SK-N-SH treated with all-trans-retinoic acid at 6 μM for 48 hours (cell line): ENCODE data around the gene ERC1.

Experiments used
- ATAC-seq: fragments of 200-7000 bp; cut with Tn5 transposase; 3 replicates; pipeline ENCODE4 v1.9.1; 2020; ENCODE audit warnings: mild to moderate bottlenecking, moderate library complexity
- ARNTL ChIP-seq: fragments of 450-650 bp; formaldehyde crosslinking; IDR thresholded peaks from 2 replicates; pipeline ENCODE4 v1.5.0; 2020; ENCODE audit warnings: low read depth, mild to moderate bottlenecking, moderate library complexity, borderline replicate concordance
- CSDC2 ChIP-seq: fragments of 250-450 bp; sonication (Bioruptor Pico); IDR thresholded peaks from 2 replicates; pipeline ENCODE4 v1.5.0; 2020; ENCODE audit warnings: mild to moderate bottlenecking, moderate library complexity
- ESRRG ChIP-seq: fragments of 250-450 bp; sonication (Bioruptor Pico); IDR thresholded peaks from 2 replicates; pipeline ENCODE4 v1.6.1; 2021; ENCODE audit warnings: mild to moderate bottlenecking
- GLIS3 ChIP-seq: fragments of 250-450 bp; sonication (Bioruptor Pico); IDR thresholded peaks from 2 replicates; pipeline ENCODE4 v1.5.0; 2020; ENCODE audit warnings: mild to moderate bottlenecking, moderate library complexity
- ISL1 ChIP-seq: fragments of 250-450 bp; sonication (Bioruptor Pico); IDR thresholded peaks from 2 replicates; pipeline ENCODE4 v2.1.2; 2022; ENCODE audit warnings: mild to moderate bottlenecking, moderate library complexity
- PPARA ChIP-seq: fragments of 250-450 bp; sonication (Bioruptor Pico); IDR thresholded peaks from 2 replicates; pipeline ENCODE4 v1.5.0; 2020; ENCODE audit warnings: mild to moderate bottlenecking, borderline replicate concordance
- RARB ChIP-seq: fragments of 250-450 bp; sonication (Bioruptor Pico); IDR thresholded peaks from 2 replicates; pipeline ENCODE4 v1.8.0; 2021; ENCODE audit warnings: mild to moderate bottlenecking, moderate library complexity
- SNAI2 ChIP-seq: fragments of 250-450 bp; sonication (Bioruptor Pico); IDR thresholded peaks from 2 replicates; pipeline ENCODE4 v1.5.0; 2020; ENCODE audit warnings: mild to moderate bottlenecking, moderate library complexity
- TCF4 ChIP-seq: fragments of 250-450 bp; sonication (Bioruptor Pico); IDR thresholded peaks from 2 replicates; pipeline ENCODE4 v1.8.0; 2021; ENCODE audit warnings: mild to moderate bottlenecking, moderate library complexity, borderline replicate concordance
- TOX ChIP-seq: fragments of 250-450 bp; sonication (Bioruptor Pico); IDR thresholded peaks from 2 replicates; pipeline ENCODE4 v1.8.0; 2021; ENCODE audit warnings: mild to moderate bottlenecking, moderate library complexity, borderline replicate concordance
- ZFP3 ChIP-seq: fragments of 250-450 bp; sonication (Bioruptor Pico); IDR thresholded peaks from 2 replicates; pipeline ENCODE4 v1.5.0; 2020; ENCODE audit warnings: mild to moderate bottlenecking, moderate library complexity
- ZFP30 ChIP-seq: fragments of 450-650 bp; formaldehyde crosslinking; IDR thresholded peaks from 2 replicates; pipeline ENCODE4 v1.5.0; 2022; ENCODE audit warnings: mild to moderate bottlenecking, moderate library complexity
- ZNF70 ChIP-seq: fragments of 450-650 bp; formaldehyde crosslinking; IDR thresholded peaks from 2 replicates; pipeline ENCODE4 v1.5.0; 2020; ENCODE audit warnings: mild to moderate bottlenecking, moderate library complexity
- ZNF8 ChIP-seq: fragments of 450-650 bp; formaldehyde crosslinking; IDR thresholded peaks from 2 replicates; pipeline ENCODE4 v1.5.0; 2020; ENCODE audit warnings: mild to moderate bottlenecking, moderate library complexity
- TF ChIP-seq, protein P1 (sequence below): fragments of 250-450 bp; sonication (Bioruptor Pico); IDR thresholded peaks from 2 replicates; pipeline ENCODE4 v1.5.0; 2020; ENCODE audit warnings: mild to moderate bottlenecking, moderate library complexity
- TF ChIP-seq, protein P2 (sequence below): fragments of 250-450 bp; sonication (Bioruptor Pico); IDR thresholded peaks from 2 replicates; pipeline ENCODE4 v1.5.1; 2021; ENCODE audit warnings: mild to moderate bottlenecking, moderate library complexity
- TF ChIP-seq, protein P3 (sequence below): fragments of 250-450 bp; sonication (Bioruptor Pico); IDR thresholded peaks from 2 replicates; pipeline ENCODE4 v1.8.0; 2021; ENCODE audit warnings: low read depth, mild to moderate bottlenecking, moderate library complexity, borderline replicate concordance
- TF ChIP-seq, protein P4 (sequence below): fragments of 250-450 bp; sonication (Bioruptor Pico); IDR thresholded peaks from 2 replicates; pipeline ENCODE4 v1.8.0; 2020; ENCODE audit warnings: mild to moderate bottlenecking, moderate library complexity, borderline replicate concordance

Gene ERC1

DNA sequence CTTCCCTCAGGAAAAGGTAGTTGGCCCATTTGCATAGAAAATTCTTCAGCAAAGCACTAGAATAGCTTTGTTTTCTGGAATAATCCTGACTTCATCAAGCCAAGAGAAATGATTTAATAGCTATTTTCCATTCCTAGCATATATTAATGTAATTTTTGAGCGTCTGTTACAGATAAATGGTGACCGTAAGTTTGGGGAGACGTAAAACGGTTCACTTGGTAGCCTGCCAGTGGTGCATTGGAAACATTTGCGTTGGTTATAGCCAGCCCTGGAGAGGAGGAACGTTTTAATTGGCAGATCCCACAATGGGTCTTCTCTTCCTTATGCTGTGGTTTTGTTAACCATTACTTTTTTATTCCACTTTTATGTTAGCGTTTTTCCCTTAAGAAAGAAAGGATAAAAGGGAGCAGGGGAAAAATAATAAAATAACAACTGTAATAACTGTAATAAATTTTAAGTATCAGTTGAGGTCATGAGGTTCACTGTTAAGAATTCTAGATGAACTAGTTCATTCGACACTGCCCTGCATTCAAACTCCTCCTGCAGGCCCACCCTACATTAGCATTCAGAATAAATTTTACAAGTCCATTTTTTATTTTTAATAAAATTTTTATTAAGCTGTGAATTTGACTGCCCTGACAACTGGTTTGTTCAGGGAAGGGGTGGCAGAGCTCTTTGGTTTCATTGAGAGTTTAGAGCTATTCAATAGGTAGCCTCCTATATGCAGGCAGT lies 300.7 kb downstream of the ERC1 start:
- peak; percentile 46 for TF ChIP-seq ISL1
- TF ChIP-seq RARB (CRISPR knock-in tag), result no peak
- no peak for ATAC-seq

DNA sequence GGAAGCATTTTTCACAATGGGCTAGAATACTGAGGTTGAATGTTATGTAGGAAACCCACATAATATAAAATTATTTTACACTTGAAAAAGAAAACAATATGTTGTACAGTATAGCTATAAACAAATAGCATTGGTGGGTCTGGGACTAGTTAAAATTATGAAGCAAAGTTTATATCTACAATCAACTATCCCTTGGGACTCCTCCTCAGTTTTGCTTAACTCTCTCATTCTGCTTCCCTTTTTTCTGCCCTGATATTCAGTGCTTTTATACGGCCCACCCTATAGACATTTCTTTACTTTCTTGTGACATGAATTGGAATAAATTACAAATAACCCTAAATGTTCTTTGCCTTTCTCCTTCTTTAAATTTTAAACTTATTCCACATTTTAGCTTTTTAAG lies 302.9 kb downstream of the ERC1 start:
- TF ChIP-seq ESRRG (CRISPR knock-in tag), result no peak
- TF ChIP-seq, all 23 proteins: peak for 0
- ATAC-seq, result no peak

DNA sequence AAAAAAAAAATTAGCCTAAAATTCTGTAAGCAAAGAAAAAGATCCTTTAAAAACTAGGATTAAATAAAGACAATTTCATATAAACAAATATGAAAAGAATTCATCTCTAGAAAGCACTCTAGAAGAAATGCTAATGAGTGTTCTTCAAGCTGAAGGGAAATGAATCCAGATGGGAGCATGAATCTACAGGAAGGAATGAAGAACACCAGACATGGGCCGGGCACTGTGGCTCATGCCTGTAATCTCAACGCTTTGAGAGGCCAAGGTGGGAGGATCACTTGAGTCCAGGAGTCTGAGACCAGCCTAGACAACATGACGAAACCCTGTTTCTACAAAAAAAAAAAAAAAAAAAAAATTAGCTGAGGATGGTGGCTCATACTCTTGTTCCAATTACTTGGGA lies 306.2 kb downstream of the ERC1 start:
- ATAC-seq, result no peak
- no peak for TF ChIP-seq ARNTL (CRISPR knock-in tag)
- TF ChIP-seq, protein P1, sequence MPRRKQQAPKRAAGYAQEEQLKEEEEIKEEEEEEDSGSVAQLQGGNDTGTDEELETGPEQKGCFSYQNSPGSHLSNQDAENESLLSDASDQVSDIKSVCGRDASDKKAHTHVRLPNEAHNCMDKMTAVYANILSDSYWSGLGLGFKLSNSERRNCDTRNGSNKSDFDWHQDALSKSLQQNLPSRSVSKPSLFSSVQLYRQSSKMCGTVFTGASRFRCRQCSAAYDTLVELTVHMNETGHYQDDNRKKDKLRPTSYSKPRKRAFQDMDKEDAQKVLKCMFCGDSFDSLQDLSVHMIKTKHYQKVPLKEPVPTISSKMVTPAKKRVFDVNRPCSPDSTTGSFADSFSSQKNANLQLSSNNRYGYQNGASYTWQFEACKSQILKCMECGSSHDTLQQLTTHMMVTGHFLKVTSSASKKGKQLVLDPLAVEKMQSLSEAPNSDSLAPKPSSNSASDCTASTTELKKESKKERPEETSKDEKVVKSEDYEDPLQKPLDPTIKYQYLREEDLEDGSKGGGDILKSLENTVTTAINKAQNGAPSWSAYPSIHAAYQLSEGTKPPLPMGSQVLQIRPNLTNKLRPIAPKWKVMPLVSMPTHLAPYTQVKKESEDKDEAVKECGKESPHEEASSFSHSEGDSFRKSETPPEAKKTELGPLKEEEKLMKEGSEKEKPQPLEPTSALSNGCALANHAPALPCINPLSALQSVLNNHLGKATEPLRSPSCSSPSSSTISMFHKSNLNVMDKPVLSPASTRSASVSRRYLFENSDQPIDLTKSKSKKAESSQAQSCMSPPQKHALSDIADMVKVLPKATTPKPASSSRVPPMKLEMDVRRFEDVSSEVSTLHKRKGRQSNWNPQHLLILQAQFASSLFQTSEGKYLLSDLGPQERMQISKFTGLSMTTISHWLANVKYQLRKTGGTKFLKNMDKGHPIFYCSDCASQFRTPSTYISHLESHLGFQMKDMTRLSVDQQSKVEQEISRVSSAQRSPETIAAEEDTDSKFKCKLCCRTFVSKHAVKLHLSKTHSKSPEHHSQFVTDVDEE, result no peak
- no peak for TF ChIP-seq ZFP30 (CRISPR knock-in tag)
- TF ChIP-seq, protein P2, sequence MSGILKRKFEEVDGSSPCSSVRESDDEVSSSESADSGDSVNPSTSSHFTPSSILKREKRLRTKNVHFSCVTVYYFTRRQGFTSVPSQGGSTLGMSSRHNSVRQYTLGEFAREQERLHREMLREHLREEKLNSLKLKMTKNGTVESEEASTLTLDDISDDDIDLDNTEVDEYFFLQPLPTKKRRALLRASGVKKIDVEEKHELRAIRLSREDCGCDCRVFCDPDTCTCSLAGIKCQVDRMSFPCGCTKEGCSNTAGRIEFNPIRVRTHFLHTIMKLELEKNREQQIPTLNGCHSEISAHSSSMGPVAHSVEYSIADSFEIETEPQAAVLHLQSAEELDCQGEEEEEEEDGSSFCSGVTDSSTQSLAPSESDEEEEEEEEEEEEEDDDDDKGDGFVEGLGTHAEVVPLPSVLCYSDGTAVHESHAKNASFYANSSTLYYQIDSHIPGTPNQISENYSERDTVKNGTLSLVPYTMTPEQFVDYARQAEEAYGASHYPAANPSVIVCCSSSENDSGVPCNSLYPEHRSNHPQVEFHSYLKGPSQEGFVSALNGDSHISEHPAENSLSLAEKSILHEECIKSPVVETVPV (CRISPR knock-in tag), result no peak
- no peak for TF ChIP-seq TCF4 (CRISPR knock-in tag)

DNA sequence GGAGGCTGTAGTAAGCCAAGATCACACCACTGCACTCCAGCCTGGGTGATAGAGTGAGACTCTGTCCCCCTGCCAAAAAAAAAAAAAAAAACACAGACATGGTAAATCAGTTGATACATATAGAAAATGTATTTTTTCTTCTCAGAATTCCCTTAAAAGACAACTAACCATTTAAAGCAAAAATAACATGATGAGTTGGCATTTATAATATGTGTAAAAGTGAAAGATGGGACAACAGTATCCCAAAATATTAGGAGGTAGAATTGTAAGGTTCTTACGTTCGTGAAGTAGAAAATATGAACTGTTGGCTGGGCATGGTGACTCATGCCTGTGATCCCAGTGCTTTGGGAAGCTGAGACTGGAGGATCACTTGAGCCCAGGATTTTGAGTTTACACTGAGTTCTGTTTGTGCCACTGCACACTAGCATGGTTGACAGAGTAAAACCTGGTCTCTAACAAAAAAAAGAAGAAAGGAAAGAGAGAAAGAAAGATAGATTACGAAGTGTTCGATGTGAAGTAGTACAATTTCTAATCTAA lies 306.7 kb downstream of the ERC1 start:
- TF ChIP-seq, protein P3, sequence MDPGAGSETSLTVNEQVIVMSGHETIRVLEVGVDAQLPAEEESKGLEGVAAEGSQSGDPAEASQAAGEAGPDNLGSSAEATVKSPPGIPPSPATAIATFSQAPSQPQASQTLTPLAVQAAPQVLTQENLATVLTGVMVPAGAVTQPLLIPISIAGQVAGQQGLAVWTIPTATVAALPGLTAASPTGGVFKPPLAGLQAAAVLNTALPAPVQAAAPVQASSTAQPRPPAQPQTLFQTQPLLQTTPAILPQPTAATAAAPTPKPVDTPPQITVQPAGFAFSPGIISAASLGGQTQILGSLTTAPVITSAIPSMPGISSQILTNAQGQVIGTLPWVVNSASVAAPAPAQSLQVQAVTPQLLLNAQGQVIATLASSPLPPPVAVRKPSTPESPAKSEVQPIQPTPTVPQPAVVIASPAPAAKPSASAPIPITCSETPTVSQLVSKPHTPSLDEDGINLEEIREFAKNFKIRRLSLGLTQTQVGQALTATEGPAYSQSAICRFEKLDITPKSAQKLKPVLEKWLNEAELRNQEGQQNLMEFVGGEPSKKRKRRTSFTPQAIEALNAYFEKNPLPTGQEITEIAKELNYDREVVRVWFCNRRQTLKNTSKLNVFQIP (CRISPR knock-in tag), result no peak
- TF ChIP-seq, protein P2 (CRISPR knock-in tag), result no peak
- TF ChIP-seq SNAI2 (CRISPR knock-in tag), result no peak
- TF ChIP-seq GLIS3 (CRISPR knock-in tag), result no peak
- TF ChIP-seq, all 23 proteins: peak for 0
- ATAC-seq, result no peak

DNA sequence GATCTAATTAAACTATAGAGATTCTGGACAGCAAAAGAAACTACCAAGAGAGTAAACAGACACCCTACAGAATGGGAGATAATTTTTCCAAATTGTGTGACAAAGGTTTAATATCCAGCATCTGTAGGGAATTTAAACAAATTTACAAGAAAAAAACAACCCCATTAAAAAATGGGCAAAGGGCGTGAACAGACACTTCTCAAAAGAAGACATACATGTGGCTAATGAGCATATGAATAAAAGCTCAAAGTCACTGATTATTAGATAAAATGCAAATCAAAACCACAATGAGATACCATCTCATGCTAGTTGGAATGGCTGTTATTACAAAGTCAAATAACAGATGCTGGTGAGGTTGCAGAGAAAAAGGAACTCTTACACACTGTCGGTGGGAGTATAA lies 309.4 kb downstream of the ERC1 start:
- TF ChIP-seq ISL1, result no peak
- TF ChIP-seq, protein P3 (CRISPR knock-in tag), result no peak
- no peak for TF ChIP-seq ZNF70 (CRISPR knock-in tag)
- TF ChIP-seq, protein P4, sequence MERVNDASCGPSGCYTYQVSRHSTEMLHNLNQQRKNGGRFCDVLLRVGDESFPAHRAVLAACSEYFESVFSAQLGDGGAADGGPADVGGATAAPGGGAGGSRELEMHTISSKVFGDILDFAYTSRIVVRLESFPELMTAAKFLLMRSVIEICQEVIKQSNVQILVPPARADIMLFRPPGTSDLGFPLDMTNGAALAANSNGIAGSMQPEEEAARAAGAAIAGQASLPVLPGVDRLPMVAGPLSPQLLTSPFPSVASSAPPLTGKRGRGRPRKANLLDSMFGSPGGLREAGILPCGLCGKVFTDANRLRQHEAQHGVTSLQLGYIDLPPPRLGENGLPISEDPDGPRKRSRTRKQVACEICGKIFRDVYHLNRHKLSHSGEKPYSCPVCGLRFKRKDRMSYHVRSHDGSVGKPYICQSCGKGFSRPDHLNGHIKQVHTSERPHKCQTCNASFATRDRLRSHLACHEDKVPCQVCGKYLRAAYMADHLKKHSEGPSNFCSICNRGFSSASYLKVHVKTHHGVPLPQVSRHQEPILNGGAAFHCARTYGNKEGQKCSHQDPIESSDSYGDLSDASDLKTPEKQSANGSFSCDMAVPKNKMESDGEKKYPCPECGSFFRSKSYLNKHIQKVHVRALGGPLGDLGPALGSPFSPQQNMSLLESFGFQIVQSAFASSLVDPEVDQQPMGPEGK (CRISPR knock-in tag), result no peak
- no peak for TF ChIP-seq ZFP30 (CRISPR knock-in tag)
- no peak for TF ChIP-seq TOX (CRISPR knock-in tag)
- no peak for TF ChIP-seq ZFP3 (CRISPR knock-in tag)
- TF ChIP-seq ZNF8 (CRISPR knock-in tag), result no peak
- TF ChIP-seq ESRRG (CRISPR knock-in tag), result no peak
- no peak for TF ChIP-seq PPARA (CRISPR knock-in tag)
- no peak for TF ChIP-seq CSDC2
- TF ChIP-seq, protein P2 (CRISPR knock-in tag), result no peak
- TF ChIP-seq RARB (CRISPR knock-in tag), result no peak
- no peak for TF ChIP-seq TCF4 (CRISPR knock-in tag)
- no peak for ATAC-seq
